A549 (cell line): ENCODE data around the gene UGT2B11. TPM values are rescaled to one million over a fixed set of nuclear protein-coding genes. Genes with fewer than 3 reads are reported as not detected.
"Not testable (repeated sequence)": the region's sequence is repeated elsewhere in the genome, so short reads cannot be mapped to it uniquely, and the experiment has no call there.

ENCODE experiments used
- ATAC-seq, 2 experiments: fragments of 200-7000 bp in 1 of 2; fragments of >200 bp in 1 of 2; cut with Nextera tagmentation in 1 of 2; cut with Tn5 transposase in 1 of 2; 3 replicates each; pipeline versions ENCODE4 v1.8.0 to v1.9.1; 2018 to 2020; ENCODE audit warnings: mild to moderate bottlenecking in 1 of 2, moderate library complexity in 1 of 2
- CTCF ChIA-PET: fragments of 300-600 bp; sonication (Branson Sonifier 250); formaldehyde crosslinking; extraction: SDS; loops from one replicate; lab custom pipeline; 2021; ENCODE audit warnings: antibody characterized with exemption, inconsistent platforms; lab: Yijun Ruan, JAX
- POLR2A ChIA-PET: fragments of 350-600 bp; formaldehyde crosslinking; extraction: SDS; loops from one replicate; lab custom pipeline; 2021; ENCODE audit warnings: antibody characterized with exemption, inconsistent platforms; lab: Yijun Ruan, JAX
- DNase-seq, 2 experiments: peaks; one replicate each; pipeline versions ENCODE4 v3.0.0 to v3.0.0-alpha.2; 2011 to 2016; ENCODE audit warnings: low read depth in 1 of 2, low spot score in 1 of 2
- FAIRE-seq: peaks from 2 replicates; lab custom pipeline; 2011; peaks lifted over from hg19 to GRCh38; lab: Jason Lieb, UNC
- H3K27ac ChIP-seq, 2 experiments: fragments of >200 bp; sonication (Bioruptor Twin); formaldehyde crosslinking; 3 replicates each; pipeline ENCODE4 v1.5.1; 2016 to 2017
- H3K4me1 ChIP-seq: fragments of >200 bp; sonication (Bioruptor Twin); formaldehyde crosslinking; 3 replicates; pipeline ENCODE4 v1.6.1; 2016
- H3K4me2 ChIP-seq: fragments of >200 bp; sonication (Bioruptor Twin); formaldehyde crosslinking; 3 replicates; pipeline ENCODE4 v1.6.1; 2016
- H3K4me3 ChIP-seq: fragments of >200 bp; sonication (Bioruptor Twin); formaldehyde crosslinking; 3 replicates; pipeline ENCODE4 v1.5.1; 2016
- H3K9me3 ChIP-seq: fragments of >200 bp; sonication (Bioruptor Twin); formaldehyde crosslinking; 3 replicates; pipeline ENCODE4 v1.6.1; 2016
- BHLHE40 ChIP-seq: IDR thresholded peaks from 2 replicates; pipeline ENCODE4 v1.6.1; 2012; ENCODE audit warnings: low read depth, low read length, inconsistent platforms
- CTCF ChIP-seq: fragments of >200 bp; sonication (Bioruptor Twin); formaldehyde crosslinking; IDR thresholded peaks from 3 replicates; pipeline ENCODE4 v1.5.1; 2016
- ESRRA ChIP-seq: fragments of 150-350 bp; IDR thresholded peaks from 2 replicates; pipeline ENCODE4 v1.6.1; 2014; ENCODE audit warnings: mild to moderate bottlenecking, low read length, borderline replicate concordance
- FOSL2 ChIP-seq, 2 experiments: fragments of 450-650 bp in 1 of 2; fragments of >200 bp in 1 of 2; sonication (Bioruptor Twin) in 1 of 2; formaldehyde crosslinking; IDR thresholded peaks; 2 replicates each; pipeline versions ENCODE4 v1.5.0 to v1.6.1; 2016 to 2020; ENCODE audit warnings: mild to moderate bottlenecking in 1 of 2, moderate library complexity in 1 of 2
- HDAC2 ChIP-seq: fragments of 200-600 bp; sonication (generic); IDR thresholded peaks from 2 replicates; pipeline ENCODE4 v1.6.1; 2016
- HMGXB4 ChIP-seq: fragments of 250-450 bp; sonication (Bioruptor Pico); IDR thresholded peaks from 2 replicates; pipeline ENCODE4 v1.5.0; 2021; ENCODE audit warnings: mild to moderate bottlenecking, moderate library complexity, borderline replicate concordance
- JUN ChIP-seq, 2 experiments: fragments of >200 bp; sonication (Bioruptor Twin); formaldehyde crosslinking; IDR thresholded peaks; 2 replicates in 1 of 2; 3 replicates in 1 of 2; pipeline ENCODE4 v1.6.1; 2016 to 2017
- JUNB ChIP-seq: fragments of >200 bp; sonication (Bioruptor Twin); formaldehyde crosslinking; IDR thresholded peaks from 2 replicates; pipeline ENCODE4 v1.6.1; 2016
- KDM1A ChIP-seq: fragments of 200-600 bp; sonication (generic); IDR thresholded peaks from 2 replicates; pipeline ENCODE4 v1.6.1; 2016; ENCODE audit warnings: low read depth, mild to moderate bottlenecking
- MAFK ChIP-seq: fragments of 450-650 bp; IDR thresholded peaks from 2 replicates; pipeline ENCODE4 v1.6.1; 2014; ENCODE audit not compliant: partially characterized antibody
- MAX ChIP-seq: IDR thresholded peaks from 2 replicates; pipeline ENCODE4 v1.6.1; 2012
- MYC ChIP-seq: IDR thresholded peaks from 2 replicates; pipeline ENCODE4 v1.6.1; 2012; ENCODE audit warnings: mild to moderate bottlenecking, inconsistent platforms, low read length, improper control_type of control experiment, borderline replicate concordance
- RARB ChIP-seq: fragments of 250-450 bp; sonication (Bioruptor Pico); IDR thresholded peaks from 2 replicates; pipeline ENCODE4 v1.8.0; 2021; ENCODE audit warnings: mild to moderate bottlenecking, moderate library complexity
- RCOR1 ChIP-seq: fragments of 150-350 bp; IDR thresholded peaks from 2 replicates; pipeline ENCODE4 v1.6.1; 2014; ENCODE audit warnings: antibody characterized with exemption, low read length, low read depth
- RFX5 ChIP-seq: fragments of 450-650 bp; IDR thresholded peaks from 2 replicates; pipeline ENCODE4 v1.7.1; 2014; ENCODE audit warnings: antibody characterized with exemption, mild to moderate bottlenecking, moderate library complexity
- SMC3 ChIP-seq: fragments of >200 bp; sonication (Bioruptor Twin); formaldehyde crosslinking; IDR thresholded peaks from 3 replicates; pipeline ENCODE4 v1.6.1; 2018; ENCODE audit warnings: inconsistent platforms
- SREBF2 ChIP-seq: fragments of 450-650 bp; IDR thresholded peaks from 2 replicates; pipeline ENCODE4 v1.6.1; 2014; ENCODE audit warnings: mild to moderate bottlenecking, moderate library complexity
- TFCP2L1 ChIP-seq: fragments of 250-450 bp; sonication (Bioruptor Pico); IDR thresholded peaks from 2 replicates; pipeline ENCODE4 v1.5.0; 2021; ENCODE audit warnings: mild to moderate bottlenecking
- TP53 ChIP-seq: fragments of 250-450 bp; sonication (Bioruptor Pico); IDR thresholded peaks from 2 replicates; pipeline ENCODE4 v1.5.0; 2021; ENCODE audit warnings: mild to moderate bottlenecking, moderate library complexity
- ZFP36 ChIP-seq: fragments of 450-650 bp; IDR thresholded peaks from 2 replicates; pipeline ENCODE4 v1.6.1; 2014; ENCODE audit warnings: borderline replicate concordance; ENCODE audit not compliant: partially characterized antibody
- WGBS: methylation state at CpG from one replicate; pipeline ENCODE4 v1.1.6; 2017; ENCODE audit errors: missing lambda C conversion rate; 5-methylcytosine and 5-hydroxymethylcytosine counted together
- polyA plus RNA-seq, 4 experiments: library from polyadenylated mRNA; depleted of rRNA in 3 of 4; stranded (reverse); fragments of >200 nt; fragmentation: RNase III in 1 of 4; extraction: RNeasy Plus Mini Kit Qiagen cat#74134 plus additional on column Dnase treatment in 1 of 4; gene quantifications; 2 replicates in 3 of 4; 3 replicates in 1 of 4; pipeline ENCODE4 v1.2.3, GENCODE V29; 2011 to 2017

Gene UGT2B11
- polyA plus RNA-seq, 2 of the 4 experiments (the other 2 are of a cell fraction): 0.14 to 1.6 TPM

- FAIRE-seq (no peak), ATAC-seq (no peak), DNase-seq (no peak)
- POLR2A ChIA-PET: no interaction called here
- 77% methylated on average over 3 of the region's 3 CpGs for WGBS
- no peak for TF ChIP-seq MAFK
- TF ChIP-seq CTCF: no peak
- no peak for TF ChIP-seq SMC3
- no peak for TF ChIP-seq RFX5
- no peak for TF ChIP-seq HDAC2
- TF ChIP-seq JUN (IDR thresholded peaks at IDR 0.05): no peak
- TF ChIP-seq RCOR1: no peak
- no peak for TF ChIP-seq TP53
- TF ChIP-seq HMGXB4 (CRISPR knock-in tag): no peak
- TF ChIP-seq SREBF2: no peak
- no peak for TF ChIP-seq MAX
- no peak for TF ChIP-seq TFCP2L1 (CRISPR knock-in tag)
- TF ChIP-seq JUNB: no peak
- TF ChIP-seq FOSL2 (IDR thresholded peaks at IDR 0.05): no peak
- TF ChIP-seq FOSL2 (CRISPR knock-in tag; IDR thresholded peaks at IDR 0.05): no peak
- no peak for TF ChIP-seq BHLHE40
- no peak for TF ChIP-seq RARB (CRISPR knock-in tag)
- TF ChIP-seq KDM1A: no peak
- no peak for TF ChIP-seq MYC
- TF ChIP-seq ESRRA: no peak
- no peak for TF ChIP-seq ZFP36
- Histone ChIP-seq H3K9me3 (no peaks in the 10 kb centered on the region), H3K4me2 (no peak overlapping the region), H3K4me3 (no peak overlapping the region), H3K27ac (no peak overlapping the region), H3K4me1 (no peaks in the 10 kb centered on the region)
- CTCF ChIA-PET: no interaction called here
These were observed 20.4 kb downstream of the UGT2B11 start for GRCh38 chr4:69194166-69194565.

- H3K27ac ChIP-seq, FAIRE-seq, H3K4me3 ChIP-seq, POLR2A ChIA-PET, H3K4me2 ChIP-seq, H3K4me1 ChIP-seq, ATAC-seq, H3K9me3 ChIP-seq, DNase-seq, CTCF ChIA-PET: not testable (repeated sequence)
- 64% methylated on average over 3 of the region's 3 CpGs for WGBS
These were observed 22.6 kb downstream of the UGT2B11 start for GRCh38 chr4:69191905-69192304.

GRCh38 chr4:69190621-69191020 lies 23.9 kb downstream of the UGT2B11 start:
- H3K9me3 ChIP-seq, H3K4me1 ChIP-seq, FAIRE-seq, ATAC-seq, DNase-seq, H3K4me3 ChIP-seq, H3K4me2 ChIP-seq, CTCF ChIA-PET, H3K27ac ChIP-seq, POLR2A ChIA-PET: not testable (repeated sequence)
- 82% methylated on average over 1 of the region's 1 CpG for WGBS

- H3K9me3 ChIP-seq, H3K27ac ChIP-seq, H3K4me1 ChIP-seq, CTCF ChIA-PET, H3K4me2 ChIP-seq, POLR2A ChIA-PET, H3K4me3 ChIP-seq, ATAC-seq, DNase-seq, FAIRE-seq: not testable (repeated sequence)
- 77% methylated on average over 6 of the region's 6 CpGs for WGBS
These were observed 32.9 kb downstream of the UGT2B11 start for GRCh38 chr4:69181519-69182169.

- not testable (repeated sequence) for H3K4me2 ChIP-seq, H3K27ac ChIP-seq, H3K9me3 ChIP-seq, H3K4me3 ChIP-seq, DNase-seq, H3K4me1 ChIP-seq, FAIRE-seq, ATAC-seq
- CTCF ChIA-PET: interaction anchor here (0.6 kb wide), 1 partner anchor 575 kb away, joined by 3 read pairs; no protein-coding TSS in a partner anchor
- WGBS: 89% methylated on average over 1 of the region's 1 CpG
- POLR2A ChIA-PET: interaction anchor here (0.6 kb wide), 1 partner anchor 10 kb away, joined by 3 read pairs; no protein-coding TSS in a partner anchor
These were observed 34.7 kb downstream of the UGT2B11 start for GRCh38 chr4:69179817-69180216.

- H3K27ac ChIP-seq, FAIRE-seq, H3K4me2 ChIP-seq, POLR2A ChIA-PET, DNase-seq, H3K4me3 ChIP-seq, H3K4me1 ChIP-seq, H3K9me3 ChIP-seq, ATAC-seq: not testable (repeated sequence)
- WGBS: 79% methylated on average over 6 of the region's 6 CpGs
- CTCF ChIA-PET: interaction anchor here (1.9 kb wide), 1 partner anchor 681 kb away, joined by 4 read pairs; no protein-coding TSS in a partner anchor
These were observed 35.8 kb downstream of the UGT2B11 start for GRCh38 chr4:69178751-69179205.
